OCI-LY3 (cell line): Measurements from ENCODE around the gene HLA-C.

Experiments
- H2AFZ ChIP-seq: fragments of 200-600, 300-600 bp; shearing (Covaris generic); 2 replicates; pipeline ENCODE4 v1.6.0; 2014; ENCODE audit warnings: antibody characterized with exemption, low read depth, low read length
- H3K27ac ChIP-seq: fragments of 200-600, 300-600 bp; sonication (generic); 2 replicates; pipeline ENCODE4 v1.5.1; 2014; ENCODE audit warnings: mild to moderate bottlenecking, low read length, moderate library complexity, mixed read lengths
- H3K27me3 ChIP-seq: fragments of 200-600, 300-600 bp; sonication (generic); 2 replicates; pipeline ENCODE4 v1.6.1; 2014; ENCODE audit warnings: low read depth, low read length, mixed read lengths
- H3K36me3 ChIP-seq: fragments of 200-600, 300-600 bp; sonication (generic); replicated peaks from 2 replicates; pipeline ENCODE3; 2014; ENCODE audit warnings: low read depth, low read length, mixed read lengths
- H3K4me1 ChIP-seq: fragments of 300-600, 200-600 bp; sonication (generic); 2 replicates; pipeline ENCODE4 v1.6.1; 2014; ENCODE audit warnings: low read length, mixed read lengths
- H3K4me2 ChIP-seq: fragments of 200-600, 300-600 bp; sonication (generic); 2 replicates; pipeline ENCODE4 v1.6.1; 2014; ENCODE audit warnings: low read length, mixed read lengths
- H3K4me3 ChIP-seq: fragments of 300-600, 200-600 bp; sonication (generic); 2 replicates; pipeline ENCODE4 v1.5.1; 2014; ENCODE audit warnings: antibody characterized with exemption, mild to moderate bottlenecking, low read length, moderate library complexity
- H3K79me2 ChIP-seq: fragments of 300-600, 200-600 bp; shearing (Covaris generic); 2 replicates; pipeline ENCODE4 v1.6.1; 2014; ENCODE audit warnings: mild to moderate bottlenecking, low read length, mixed read lengths
- H3K9ac ChIP-seq: fragments of 300-600, 200-600 bp; shearing (Covaris generic); 2 replicates; pipeline ENCODE4 v1.6.0; 2014; ENCODE audit warnings: mild to moderate bottlenecking, low read length, moderate library complexity
- H3K9me3 ChIP-seq: fragments of 200-600, 300-600 bp; shearing (Covaris generic); 2 replicates; pipeline ENCODE4 v1.6.1; 2014; ENCODE audit warnings: low read length, mixed read lengths; ENCODE audit not compliant: insufficient read depth
- H4K20me1 ChIP-seq: fragments of 200-600, 300-600 bp; sonication (generic); 2 replicates; pipeline ENCODE4 v1.6.1; 2016; ENCODE audit warnings: low read length, mixed read lengths; ENCODE audit not compliant: insufficient read depth
- EZH2phosphoT487 ChIP-seq: fragments of 200-600 bp; shearing (Covaris generic); IDR thresholded peaks from 2 replicates; pipeline ENCODE4 v1.6.1; 2018; ENCODE audit warnings: antibody characterized with exemption, mixed run types, low read depth
- TF ChIP-seq, protein P1 (sequence below): fragments of 200-600, 300-600 bp; sonication (generic); IDR thresholded peaks from 2 replicates; pipeline ENCODE4 v1.5.1; 2014; ENCODE audit warnings: antibody characterized with exemption, low read length, low read depth

HLA-C gene

GRCh38 chr6:31304683-31305082 lies 32.8 kb upstream of the HLA-C start:
- TF ChIP-seq, protein P1, sequence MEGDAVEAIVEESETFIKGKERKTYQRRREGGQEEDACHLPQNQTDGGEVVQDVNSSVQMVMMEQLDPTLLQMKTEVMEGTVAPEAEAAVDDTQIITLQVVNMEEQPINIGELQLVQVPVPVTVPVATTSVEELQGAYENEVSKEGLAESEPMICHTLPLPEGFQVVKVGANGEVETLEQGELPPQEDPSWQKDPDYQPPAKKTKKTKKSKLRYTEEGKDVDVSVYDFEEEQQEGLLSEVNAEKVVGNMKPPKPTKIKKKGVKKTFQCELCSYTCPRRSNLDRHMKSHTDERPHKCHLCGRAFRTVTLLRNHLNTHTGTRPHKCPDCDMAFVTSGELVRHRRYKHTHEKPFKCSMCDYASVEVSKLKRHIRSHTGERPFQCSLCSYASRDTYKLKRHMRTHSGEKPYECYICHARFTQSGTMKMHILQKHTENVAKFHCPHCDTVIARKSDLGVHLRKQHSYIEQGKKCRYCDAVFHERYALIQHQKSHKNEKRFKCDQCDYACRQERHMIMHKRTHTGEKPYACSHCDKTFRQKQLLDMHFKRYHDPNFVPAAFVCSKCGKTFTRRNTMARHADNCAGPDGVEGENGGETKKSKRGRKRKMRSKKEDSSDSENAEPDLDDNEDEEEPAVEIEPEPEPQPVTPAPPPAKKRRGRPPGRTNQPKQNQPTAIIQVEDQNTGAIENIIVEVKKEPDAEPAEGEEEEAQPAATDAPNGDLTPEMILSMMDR = no peak
- TF ChIP-seq EZH2phosphoT487 = no peak
- Histone ChIP-seq H3K9ac (no peak overlapping the region), H4K20me1 (no peaks in the 10 kb centered on the region), H3K9me3 (no peaks in the 10 kb centered on the region), H3K36me3 (no peaks in the 10 kb centered on the region), H3K27me3 (no peaks in the 10 kb centered on the region), H3K27ac (no peak overlapping the region), H3K4me3 (no peak overlapping the region), H3K4me1 (no peaks in the 10 kb centered on the region), H3K4me2 (no peak overlapping the region), H3K79me2 (no peaks in the 10 kb centered on the region), H2AFZ (no peak overlapping the region)

DNA sequence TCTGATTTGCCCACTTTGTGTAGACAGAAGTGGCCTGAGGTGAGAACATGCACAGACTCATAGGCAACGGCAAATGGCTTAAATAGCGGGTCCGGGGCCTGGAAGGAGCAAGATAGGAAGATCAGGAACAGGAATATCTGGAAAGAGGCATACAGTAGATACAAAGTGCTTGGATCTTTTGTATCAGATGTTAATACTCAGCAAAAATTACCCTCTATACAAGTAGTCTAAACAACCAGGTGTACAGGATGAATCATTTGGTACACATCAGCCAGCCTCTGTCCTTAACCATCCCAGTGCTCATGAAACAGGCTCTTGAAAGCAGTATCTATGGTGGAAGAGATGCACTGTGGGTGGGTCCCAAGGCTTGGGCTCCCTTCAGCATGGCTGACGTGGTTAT lies 28.9 kb upstream of the HLA-C start:
- TF ChIP-seq EZH2phosphoT487 = no peak
- TF ChIP-seq, protein P1 = no peak
- H3K27me3 ChIP-seq = peaks cover 8% of the 10 kb centered on the region; the same call in 1 of the 2 replicates
- H3K4me2 ChIP-seq = no peak overlapping the region
- no peak overlapping the region for H3K4me3 ChIP-seq
- no peaks in the 10 kb centered on the region for H3K36me3 ChIP-seq
- no peak overlapping the region for H3K27ac ChIP-seq
- no peaks in the 10 kb centered on the region for H3K4me1 ChIP-seq
- H2AFZ ChIP-seq = no peak overlapping the region
- H3K9ac ChIP-seq = no peak overlapping the region
- no peaks in the 10 kb centered on the region for H4K20me1 ChIP-seq
- no peaks in the 10 kb centered on the region for H3K9me3 ChIP-seq
- no peaks in the 10 kb centered on the region for H3K79me2 ChIP-seq

DNA sequence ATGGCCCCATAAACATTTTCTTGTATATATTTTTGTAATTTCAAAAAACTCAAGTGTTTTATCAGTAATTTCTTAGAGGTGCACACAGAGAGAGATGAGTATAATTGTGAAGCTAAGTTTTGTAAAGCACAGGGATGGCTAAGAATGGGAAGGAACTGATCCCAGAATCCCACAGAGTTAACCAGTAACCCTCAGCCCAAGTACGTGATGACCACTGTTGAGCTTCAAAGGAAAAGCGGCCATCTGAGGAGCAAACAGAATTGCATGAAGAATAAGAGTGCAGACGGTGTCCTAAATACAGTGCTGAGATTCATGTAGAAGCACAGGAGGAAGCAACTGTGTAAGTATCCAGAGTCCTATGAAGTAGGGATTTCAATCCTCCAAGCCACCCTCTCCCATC lies 28.1 kb upstream of the HLA-C start:
- TF ChIP-seq, protein P1 = no peak
- Histone ChIP-seq H4K20me1 (no peaks in the 10 kb centered on the region), H2AFZ (no peak overlapping the region), H3K9me3 (no peaks in the 10 kb centered on the region), H3K4me2 (no peak overlapping the region), H3K36me3 (no peaks in the 10 kb centered on the region), H3K4me3 (no peak overlapping the region), H3K27ac (no peak overlapping the region), H3K27me3 (peaks cover 8% of the 10 kb centered on the region; the same call in 1 of the 2 replicates), H3K9ac (no peak overlapping the region), H3K79me2 (no peaks in the 10 kb centered on the region), H3K4me1 (no peaks in the 10 kb centered on the region)

DNA sequence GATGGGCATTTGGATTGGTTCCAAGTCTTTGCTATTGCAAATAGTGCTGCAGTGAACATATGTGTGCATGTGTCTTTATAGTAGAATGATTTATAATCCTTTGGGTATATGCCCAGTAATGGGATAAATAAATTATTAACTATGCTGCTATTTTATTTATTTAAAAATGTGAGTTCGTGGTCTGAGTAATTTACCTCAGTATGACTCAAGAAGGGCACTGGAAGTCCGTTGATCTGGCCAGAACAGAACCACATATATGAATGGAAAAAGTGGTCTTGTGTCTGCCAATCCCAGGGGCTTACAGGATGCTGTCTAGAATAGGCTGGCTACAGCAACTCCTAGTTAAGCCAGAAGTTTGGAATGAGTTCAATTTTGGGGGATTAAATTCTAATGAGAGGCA lies 27.6 kb upstream of the HLA-C start:
- H3K9me3 ChIP-seq = no peaks in the 10 kb centered on the region
- peaks cover 8% of the 10 kb centered on the region; the same call in 1 of the 2 replicates for H3K27me3 ChIP-seq
- H4K20me1 ChIP-seq = no peaks in the 10 kb centered on the region
- no peaks in the 10 kb centered on the region for H3K4me1 ChIP-seq
- H3K4me3 ChIP-seq = no peak overlapping the region
- H3K27ac ChIP-seq = no peak overlapping the region
- H3K36me3 ChIP-seq = no peaks in the 10 kb centered on the region
- no peak overlapping the region for H3K9ac ChIP-seq
- H3K4me2 ChIP-seq = no peak overlapping the region
- H3K79me2 ChIP-seq = no peaks in the 10 kb centered on the region
- TF ChIP-seq EZH2phosphoT487 = no peak
- TF ChIP-seq, protein P1 = no peak
- H2AFZ ChIP-seq = no peak overlapping the region
